ENCODE measurements around the gene BCL6B.

BCL6B gene

GRCh38 chr17:7011415-7011814 is 11.4 kb upstream of the BCL6B start:
- no peak for DNase-seq

DNA sequence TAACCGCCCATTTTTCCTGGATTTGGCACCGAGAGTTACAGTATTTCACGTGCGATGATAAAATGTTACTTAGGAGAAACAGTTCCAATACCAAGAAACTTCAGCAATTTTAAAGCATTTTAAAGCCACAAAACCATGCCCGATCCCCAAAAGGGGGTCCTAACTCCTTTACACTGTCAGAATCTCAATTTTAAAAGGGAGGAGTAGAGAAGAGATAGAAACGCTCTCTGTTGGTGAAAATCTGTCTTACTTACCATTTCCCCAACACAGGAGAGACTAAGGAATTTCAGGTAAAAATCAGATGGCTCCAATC is 11.0 kb upstream of the BCL6B start:
- DNase-seq = no peak

GRCh38 chr17:7014261-7014994 is 8.4 kb upstream of the BCL6B start:
- DNase-seq = peak; percentile 99

- DNase-seq = peak; percentile 72
These were observed 7.6 kb upstream of the BCL6B start for GRCh38 chr17:7014995-7015958.

DNA sequence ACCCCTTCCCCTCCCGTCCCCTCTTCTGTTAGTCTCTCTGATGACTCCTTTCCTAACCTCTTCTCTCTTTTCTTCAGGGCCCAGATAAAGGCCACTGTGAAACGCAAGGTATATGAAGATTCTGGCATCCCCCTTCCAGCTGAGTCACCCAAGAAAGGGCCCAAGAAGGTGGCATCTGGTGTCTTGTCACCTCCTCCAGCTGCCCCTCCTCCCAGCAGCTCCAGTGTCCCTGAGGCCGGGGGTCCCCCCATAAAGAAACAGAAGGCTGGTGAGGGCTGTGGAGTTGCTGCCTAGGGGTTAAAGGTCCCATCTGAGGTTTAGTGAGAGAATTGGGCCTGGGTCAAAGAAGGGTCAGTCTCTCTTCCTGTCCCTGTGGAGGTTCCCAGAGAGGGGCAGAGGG is 6.4 kb upstream of the BCL6B start:
- no peak for DNase-seq

DNA sequence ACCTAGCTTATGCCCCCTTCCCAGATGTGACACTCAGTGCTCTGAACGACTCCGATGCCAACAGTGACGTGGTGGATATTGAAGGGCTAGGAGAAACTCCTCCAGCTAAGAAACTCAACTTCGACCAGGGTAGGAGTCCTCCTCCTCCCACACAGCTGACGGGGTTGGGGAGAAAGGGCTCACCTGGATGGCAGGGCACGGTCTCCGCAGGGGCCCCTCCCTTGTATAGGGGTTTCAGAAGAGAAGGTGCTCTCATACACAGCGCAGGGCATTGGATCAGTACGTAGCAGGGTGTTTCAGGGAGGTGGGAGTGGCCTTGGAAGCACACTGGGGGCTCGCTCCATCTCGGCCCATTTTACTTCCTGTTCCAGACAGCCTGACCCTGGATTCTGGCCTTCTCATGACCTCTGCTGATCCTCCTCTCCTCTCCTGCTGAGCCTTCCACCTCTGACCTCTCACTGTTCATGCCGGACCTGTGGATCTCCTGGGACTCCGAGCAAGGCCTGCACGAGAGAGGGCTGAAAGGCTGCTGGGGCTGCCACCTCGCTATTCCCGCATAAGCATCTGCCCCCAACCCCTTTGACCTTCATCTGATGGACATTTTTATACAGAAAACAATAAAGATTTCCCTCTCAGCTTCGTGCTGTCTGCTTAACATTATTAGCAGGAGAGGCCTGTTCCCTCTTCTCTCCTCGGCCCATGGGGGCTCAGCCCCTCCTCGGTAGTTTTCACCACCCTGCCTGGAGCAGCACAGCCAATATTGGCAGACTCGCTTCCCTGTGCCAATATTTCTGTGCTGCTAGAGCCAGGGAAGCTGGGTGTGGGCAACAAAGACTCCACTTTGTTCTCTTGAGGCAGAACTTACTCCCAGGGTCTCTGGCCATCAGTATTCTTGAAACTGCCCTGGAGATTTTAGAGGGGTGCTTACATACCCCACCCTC is 5.7 kb upstream of the BCL6B start:
- no peak for DNase-seq

- DNase-seq = peak; percentile 63
These were observed 5.0 kb upstream of the BCL6B start for GRCh38 chr17:7017827-7018200.

DNA sequence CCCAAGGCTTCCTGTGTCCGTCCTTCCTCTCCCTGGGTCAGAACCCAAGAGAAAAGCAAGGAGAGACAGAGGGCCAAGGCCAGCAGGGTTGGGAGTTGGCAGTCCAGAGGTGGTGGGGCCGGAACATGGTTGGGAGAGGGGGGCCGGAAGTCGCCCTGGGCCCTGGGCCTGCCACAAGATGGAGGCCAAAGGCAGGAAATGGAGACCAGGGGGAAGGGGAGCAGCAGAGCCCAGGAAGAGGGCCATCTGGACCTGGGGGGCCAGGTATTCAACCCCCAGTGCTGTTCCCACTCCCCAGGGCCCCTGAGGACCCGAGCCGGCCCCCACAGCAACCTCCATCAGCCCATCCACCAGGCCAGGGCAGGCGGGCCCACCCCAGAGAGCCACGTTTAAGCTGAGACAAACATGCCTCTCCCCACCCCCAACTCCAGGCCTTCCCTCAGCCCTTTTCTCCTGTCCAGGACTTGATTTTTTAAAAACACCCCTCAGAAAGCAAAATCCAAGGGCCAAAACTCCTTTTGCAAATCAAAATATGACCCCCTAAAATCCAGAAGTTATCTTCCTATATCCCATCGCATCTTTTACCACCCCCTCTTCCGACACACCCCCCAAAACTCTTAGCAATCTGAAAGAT is 4.4 kb upstream of the BCL6B start:
- no peak for DNase-seq

DNA sequence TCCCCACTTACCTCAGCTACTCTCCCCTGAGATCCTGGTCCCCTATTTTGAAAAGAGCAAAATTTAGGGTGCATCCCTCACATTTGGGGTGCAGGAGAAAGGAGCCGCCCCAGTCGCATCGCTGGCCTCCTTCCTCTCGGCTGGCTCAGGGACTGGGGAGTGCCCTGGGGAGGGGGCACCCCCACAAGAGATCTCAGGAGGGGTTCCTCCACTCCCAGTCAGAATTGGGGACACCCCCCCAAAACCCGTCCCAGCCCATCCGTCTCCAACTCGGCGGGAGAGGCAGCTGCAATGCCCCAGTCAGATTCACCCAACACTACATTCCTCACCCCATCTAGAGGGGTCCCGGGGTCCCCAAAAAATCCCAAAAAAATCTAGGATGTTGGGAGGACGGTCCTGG is 3.5 kb upstream of the BCL6B start:
- no peak for DNase-seq

DNA sequence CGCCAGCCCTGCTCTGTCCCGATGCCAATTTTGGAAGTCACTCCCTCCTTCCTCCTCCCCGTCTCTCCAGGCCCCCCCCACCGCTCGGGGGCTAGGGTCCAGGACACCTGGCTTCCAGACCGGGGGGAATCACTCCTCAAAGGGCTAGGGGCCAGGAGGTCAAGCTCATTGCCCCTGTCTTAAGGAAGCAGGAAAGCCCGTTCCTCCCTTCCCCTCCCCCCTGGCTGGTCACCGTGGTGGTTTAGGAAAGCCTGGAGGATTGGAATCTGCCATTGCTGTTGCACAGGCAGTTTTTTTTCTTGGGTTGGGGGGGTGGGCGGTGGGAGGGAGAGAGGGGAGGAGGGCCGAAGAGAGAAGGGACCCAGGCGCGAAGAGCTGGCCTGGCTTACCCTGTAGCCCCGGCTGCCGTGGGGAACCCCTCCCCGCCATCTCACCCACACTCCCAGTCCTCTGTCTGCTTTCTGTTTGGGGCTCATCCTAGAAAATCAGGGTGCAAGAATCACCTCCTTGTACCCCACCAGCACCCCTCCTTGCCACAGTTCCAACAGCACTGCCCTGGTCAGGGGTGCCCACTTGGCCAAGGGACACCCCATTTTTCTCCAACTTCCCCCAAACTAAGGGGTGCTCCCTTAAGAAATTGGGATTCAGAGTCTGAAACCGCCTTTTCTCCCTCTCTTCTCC is 2.9 kb upstream of the BCL6B start:
- DNase-seq = no peak

DNA sequence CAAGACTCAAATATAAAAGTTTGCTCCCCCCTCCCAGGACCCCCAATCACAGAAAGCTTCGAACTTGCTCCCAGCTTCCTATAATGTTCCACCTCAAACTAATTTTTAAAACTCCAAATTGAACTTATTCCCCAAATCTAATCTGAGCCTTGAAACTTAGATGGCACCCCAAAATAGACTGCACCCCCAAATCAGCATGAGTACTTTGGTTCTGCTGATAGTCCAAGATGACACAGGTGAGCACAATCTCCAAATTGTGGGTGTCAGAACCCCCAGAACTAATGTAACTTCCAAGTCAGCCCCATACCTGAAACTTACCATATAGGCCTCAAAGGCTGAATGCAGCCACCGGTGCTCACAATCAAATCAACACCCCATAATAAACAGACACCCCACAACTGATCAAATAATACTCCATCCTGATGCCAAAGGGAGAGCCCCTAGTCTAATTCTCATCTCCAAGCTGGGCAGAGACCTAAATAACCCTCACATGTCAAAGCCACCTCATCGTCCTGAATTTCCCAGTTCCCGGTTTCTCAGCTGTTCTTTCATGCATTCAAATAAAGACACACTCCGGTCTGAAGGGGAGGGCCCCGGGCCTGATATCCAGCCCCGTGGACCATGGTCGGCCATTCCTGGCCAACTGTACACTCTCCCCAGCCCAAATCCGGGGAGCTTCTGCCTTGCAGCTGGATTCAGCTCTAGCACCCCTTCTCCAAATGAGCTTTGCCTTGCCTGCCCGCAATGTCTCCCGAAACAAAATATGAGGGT is 1.8 kb upstream of the BCL6B start:
- no peak for DNase-seq

DNA sequence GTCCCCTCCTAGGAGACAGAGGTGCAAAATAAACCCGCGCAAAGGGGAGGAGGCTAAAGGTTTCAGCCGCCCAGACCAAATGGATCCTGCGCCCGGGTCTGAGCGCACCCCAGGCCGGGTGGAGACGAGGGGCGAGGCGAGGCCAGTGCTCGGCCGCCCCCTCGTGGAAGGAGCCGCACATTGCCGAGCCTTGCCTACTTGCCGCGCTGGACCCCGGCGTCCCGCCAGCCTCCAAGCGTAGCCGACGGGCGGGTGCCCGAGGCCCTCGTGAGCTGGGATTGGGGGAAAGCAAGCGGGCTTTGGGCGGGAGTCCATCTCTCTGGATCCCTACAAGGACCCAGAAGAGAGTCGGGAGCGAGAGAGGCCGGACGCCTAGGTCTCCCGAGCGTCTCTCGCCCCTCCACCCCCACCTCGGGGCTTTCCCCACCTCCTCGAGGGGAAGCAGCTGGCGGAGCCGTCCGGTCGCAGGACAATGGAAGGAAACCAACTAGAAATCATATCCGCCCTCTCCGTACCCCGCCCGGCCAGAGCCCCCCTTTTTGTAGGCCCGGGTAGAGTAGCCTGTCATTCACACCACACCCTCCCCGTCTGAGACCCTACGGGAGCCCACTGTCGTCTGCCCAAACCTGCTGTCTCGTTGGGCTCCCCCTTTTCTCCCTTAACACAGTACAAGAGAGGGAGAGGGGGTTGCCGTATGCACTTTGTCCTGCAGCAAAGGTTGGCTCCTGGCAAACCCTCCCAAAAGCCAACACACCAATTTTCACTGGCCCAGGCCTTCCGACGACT is 664 bp upstream of the BCL6B start:
- DNase-seq = peak; percentile 90

GRCh38 chr17:7023576-7024401 is 939 bp downstream of the BCL6B start:
- peak; percentile 95 for DNase-seq

DNA sequence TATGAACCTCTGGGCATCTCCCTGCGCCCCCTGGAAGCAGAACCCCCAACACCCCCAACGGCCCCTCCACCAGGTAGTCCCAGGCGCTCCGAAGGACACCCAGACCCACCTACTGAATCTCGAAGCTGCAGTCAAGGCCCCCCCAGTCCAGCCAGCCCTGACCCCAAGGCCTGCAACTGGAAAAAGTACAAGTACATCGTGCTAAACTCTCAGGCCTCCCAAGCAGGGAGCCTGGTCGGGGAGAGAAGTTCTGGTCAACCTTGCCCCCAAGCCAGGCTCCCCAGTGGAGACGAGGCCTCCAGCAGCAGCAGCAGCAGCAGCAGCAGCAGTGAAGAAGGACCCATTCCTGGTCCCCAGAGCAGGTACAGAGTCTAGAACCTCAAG is 1.5 kb downstream of the BCL6B start:
- no peak for DNase-seq

DNA sequence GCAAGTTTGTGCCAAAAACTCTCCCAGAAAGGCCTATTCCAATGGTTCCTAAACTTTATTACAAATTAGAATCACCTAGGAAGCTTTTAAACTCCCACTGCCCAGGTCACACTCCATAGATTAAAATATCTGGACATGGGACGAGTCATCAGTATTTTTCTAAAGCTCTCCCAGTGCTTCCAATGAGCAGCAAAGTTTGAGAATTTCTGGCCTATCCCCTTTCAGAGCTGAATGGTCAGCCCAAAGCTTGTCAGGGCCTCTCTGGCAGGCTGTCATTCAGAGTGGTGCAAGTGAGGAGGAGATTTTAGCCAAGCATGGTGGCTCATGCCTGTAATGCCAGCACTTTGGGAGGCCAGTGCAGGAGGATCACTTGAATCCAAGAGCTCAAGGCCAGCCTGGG is 2.4 kb downstream of the BCL6B start:
- DNase-seq = no peak

GRCh38 chr17:7026471-7027115 is 3.7 kb downstream of the BCL6B start:
- no peak for DNase-seq

DNA sequence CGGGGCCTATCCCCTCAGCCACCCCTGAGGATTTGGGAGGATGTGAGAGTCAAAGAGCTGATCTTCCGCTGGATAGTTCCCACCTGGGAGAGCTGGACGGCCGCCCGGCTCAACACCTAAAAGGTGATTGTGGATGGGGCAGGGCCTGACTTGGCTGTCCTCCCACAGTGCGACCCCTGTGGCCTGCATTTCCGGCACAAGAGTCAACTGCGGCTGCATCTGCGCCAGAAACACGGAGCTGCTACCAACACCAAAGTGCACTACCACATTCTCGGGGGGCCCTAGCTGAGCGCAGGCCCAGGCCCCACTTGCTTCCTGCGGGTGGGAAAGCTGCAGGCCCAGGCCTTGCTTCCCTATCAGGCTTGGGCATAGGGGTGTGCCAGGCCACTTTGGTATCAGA is 4.5 kb downstream of the BCL6B start:
- DNase-seq = no peak

- no peak for DNase-seq
These were observed 6.2 kb downstream of the BCL6B start for GRCh38 chr17:7029096-7029495.

DNA sequence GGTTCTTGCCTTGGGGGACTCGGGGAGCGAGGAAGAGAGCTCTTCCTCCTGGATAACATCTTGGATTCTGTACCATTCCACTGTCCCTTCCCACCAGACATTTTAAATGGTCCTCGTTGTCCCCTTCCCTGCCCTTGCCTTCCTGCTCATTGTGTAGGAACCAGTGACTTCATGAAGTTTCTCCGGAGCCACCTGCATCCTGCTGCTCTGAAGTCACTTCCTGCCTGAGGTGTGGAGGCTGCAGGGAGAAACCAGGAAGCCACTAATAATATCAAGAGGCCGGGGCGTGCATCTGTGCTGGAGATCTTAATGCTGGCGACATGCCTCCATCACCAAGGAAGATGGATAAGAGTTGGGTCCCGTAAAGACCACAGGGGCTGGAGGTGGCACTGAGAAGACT is 6.8 kb downstream of the BCL6B start:
- peak; percentile 36 for DNase-seq

All from hematopoietic multipotent progenitor cell treated with erythropoietin and hydrocortisone succinate and interleukin-3 and kit ligand, for 6 days (in vitro differentiated cells).